ENCODE measurements around the gene DUSP1.

Gene DUSP1

DNA sequence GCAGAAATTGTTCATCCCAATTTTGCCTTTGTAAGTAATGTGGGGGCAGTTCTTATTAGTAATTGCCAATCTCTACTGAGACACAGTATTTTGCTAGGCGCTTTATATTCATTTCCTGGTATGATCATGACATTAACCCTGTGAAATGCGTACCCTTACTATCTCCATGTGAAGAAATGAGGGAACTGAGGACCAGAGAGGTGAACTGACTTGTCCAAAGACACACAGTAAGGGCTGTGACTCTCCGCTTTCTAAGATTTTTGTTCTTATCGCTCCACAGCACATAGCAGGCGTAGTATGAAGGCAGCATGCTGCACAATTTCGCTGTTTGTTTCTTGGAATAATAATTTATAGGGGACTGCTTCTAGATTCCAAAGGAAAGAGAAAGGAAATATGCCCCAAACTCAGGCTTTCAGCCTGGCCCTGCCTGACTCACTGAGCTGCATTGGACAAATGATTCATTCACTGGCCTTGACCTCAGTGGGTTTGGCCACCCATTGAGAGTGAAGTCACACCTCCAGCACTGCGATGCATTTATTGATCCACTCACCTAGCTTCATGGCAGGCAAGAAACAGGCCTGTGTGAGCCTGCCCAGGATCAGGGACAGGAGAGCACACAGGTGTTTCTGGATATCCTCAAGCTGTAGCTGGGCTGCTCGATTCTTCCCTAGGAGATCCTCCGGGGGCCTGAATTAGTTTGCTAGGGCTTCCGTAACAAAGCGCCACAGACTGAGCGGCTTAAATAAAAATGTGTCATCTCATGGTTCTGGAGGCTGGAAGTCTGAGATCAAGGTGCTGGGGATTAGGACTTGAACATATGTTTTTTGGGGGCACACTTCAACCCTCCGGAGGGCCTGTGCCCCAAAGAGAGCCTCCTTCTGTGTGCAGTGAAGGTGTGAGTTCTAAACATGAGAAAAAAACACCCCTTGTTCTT is 7.2 kb upstream of the DUSP1 start:
- DNase-seq, result no peak

DNA sequence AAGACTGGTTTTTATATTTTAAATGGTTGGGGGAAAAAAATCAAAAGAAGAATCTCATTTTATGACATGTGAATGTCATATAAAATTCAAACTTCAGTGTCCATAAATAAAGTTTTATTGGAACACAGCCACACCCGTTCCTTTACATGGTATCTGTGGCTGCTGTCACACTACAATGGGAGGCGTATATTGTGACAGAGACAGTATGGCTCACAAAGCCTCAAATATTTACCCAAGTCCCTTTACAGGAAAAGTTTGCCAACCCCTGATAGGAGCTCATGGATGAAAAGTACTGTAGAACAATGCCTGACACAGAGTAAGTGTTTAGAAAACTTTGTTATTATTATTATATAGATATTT is 5.2 kb upstream of the DUSP1 start:
- no peak for DNase-seq

GRCh38 chr5:172775326-172776234 is 4.6 kb upstream of the DUSP1 start:
- no peak for DNase-seq

GRCh38 chr5:172774561-172775315 is 3.7 kb upstream of the DUSP1 start:
- DNase-seq, result no peak

DNA sequence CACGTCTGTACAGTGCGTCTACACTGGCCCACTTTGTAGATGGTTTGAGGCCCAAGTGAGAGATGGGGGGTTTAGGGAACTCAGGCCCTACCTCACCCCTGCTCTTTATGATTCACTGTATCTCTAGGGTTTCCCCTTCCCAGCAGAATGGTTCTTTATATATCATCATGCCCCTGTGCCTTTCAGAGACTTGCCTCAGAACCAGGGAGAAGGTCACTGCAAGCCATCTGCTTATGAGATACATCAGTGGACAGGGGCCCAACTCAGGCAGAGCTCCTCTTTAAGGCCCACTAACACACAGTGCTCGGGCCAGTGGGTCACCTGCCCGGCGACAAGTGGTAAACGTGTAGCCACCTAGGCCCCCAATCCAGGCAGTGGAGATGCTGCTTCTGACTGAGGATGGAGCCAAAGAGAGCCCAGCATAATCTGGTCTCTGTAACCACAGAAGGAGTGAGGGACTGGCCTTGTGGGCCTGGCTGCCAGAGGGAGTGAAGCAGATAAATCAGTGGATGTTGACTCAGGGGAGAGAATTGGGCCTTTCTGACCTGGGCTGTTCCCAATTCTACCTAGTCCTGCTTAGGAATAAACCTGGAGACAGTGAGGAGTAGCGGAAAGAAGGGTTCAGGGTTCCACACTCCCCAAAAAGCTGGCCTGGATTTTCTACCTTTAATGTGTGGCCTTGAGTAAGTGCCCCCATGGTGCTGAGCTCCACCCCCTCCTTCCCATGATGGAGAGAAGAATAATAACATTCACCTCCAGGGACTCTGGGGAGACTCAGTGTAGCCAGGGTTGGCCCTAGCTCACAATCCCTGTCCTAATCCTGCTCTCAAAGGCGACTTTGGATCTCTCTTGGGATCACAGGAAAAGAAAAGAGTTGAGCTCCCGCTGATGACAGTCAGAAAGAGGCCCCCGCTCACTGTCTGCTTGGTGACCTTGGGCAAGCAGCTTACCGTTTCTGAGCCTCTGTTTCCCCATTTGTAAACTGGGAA is 2.8 kb upstream of the DUSP1 start:
- no peak for DNase-seq

GRCh38 chr5:172772112-172772906 is 1.3 kb upstream of the DUSP1 start:
- peak; percentile 80 for DNase-seq

- DNase-seq, result no peak
Observed at GRCh38 chr5:172771439-172772111, 580 bp upstream of the DUSP1 start.

DNA sequence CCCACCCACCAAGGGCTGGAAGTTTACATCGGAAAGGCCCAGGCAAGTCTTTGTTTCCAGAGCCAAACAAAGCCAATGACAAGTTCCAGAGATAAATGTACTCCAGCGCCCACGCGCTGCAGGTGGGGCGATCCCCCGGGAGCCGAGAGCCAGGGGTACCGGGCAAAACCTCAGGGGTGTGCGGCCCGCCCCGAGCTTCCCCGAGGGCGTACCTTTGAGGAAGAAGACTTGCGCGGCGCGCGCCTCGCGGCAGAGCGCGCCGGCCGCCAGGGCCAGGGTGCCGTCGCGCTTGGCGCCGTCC is 671 bp downstream of the DUSP1 start:
- peak; percentile 15 for DNase-seq

- peak; percentile 16 for DNase-seq
Observed at GRCh38 chr5:172769616-172770373, 1.2 kb downstream of the DUSP1 start.

DNA sequence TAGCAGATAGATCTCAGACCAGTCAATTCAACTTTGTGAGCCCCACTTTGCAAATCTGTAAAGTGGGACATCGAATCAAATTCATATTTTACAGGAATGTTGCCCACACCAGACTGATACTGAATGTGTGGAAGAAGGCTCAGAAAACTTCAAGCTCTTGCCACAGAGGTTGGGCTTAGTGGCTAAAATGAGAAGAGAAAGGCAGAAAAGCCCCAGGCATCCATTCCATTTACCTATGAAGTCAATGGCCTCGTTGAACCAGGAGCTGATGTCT is 1.7 kb downstream of the DUSP1 start:
- no peak for DNase-seq

DNA sequence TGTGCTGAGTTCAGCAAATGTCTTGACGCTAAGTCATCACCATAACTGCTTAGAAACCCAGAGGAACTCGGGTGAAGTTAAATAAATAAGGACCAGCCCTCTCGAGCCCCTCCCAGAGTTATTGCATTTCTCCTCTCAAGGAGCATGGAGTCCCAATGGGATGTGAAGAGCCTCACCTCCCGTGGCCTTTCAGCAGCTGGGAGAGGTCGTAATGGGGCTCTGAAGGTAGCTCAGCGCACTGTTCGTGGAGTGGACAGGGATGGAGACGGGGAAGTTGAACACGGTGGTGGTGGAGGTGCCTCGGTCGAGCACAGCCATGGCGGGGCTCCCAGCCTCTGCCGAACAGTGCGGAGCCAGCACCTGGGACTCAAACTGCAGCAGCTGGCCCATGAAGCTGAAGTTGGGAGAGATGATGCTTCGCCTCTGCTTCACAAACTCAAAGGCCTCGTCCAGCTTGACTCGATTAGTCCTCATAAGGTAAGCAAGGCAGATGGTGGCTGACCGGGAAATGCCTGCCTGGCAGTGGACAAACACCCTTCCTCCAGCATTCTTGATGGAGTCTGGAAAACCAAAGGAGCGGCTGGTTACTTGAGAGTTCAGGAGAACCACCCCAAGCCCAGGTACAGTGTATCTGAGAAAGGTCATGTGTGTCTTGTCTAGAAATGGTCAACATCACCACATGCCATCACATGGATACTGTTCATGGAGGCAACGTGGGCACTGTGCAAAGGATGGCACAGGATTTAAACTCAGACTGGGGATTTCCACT is 2.2 kb downstream of the DUSP1 start:
- DNase-seq, result peak; percentile 34

- DNase-seq, result no peak
Observed at GRCh38 chr5:172768098-172768572, 2.9 kb downstream of the DUSP1 start.

DNA sequence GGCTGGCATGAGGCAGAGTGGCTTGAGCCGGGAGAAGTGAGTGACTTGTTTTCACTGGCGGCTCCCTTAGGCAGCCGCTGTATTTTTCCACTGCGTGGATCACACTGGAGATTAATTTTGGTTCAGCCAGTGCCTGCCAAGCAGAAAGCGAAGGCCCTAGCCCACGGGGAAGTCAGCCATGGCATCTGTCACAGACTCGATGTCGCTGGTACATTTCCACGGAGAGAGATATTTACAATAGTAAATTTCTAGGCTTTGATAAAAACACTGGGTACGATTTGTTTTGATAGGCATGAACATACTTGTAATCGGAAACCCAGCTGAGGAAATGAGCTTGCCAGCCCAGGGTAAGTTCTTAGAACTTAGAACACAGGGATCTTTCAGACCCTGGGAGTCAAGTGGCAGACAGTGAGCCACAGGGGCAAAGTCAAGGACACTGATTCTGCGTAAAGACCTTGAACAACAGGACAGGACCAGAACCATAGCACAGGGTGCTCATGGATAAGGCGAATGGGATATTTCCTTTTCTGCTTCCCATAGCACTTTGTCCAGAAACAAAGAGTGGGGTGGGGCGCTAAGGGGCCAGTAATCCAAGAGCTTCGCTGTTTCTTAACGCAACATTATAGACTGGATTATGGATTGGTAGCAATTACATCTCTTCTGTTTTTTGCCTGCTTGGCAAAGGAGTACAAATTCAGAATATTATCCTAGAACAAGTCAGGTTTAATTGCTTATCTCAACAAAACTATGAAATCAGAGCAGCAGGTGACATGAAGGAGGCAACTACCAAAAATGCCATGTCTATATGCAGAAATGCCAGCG is 4.5 kb downstream of the DUSP1 start:
- peak; percentile 35 for DNase-seq

GRCh38 chr5:172765766-172766286 is 5.2 kb downstream of the DUSP1 start:
- no peak for DNase-seq

GRCh38 chr5:172764861-172765765 is 5.9 kb downstream of the DUSP1 start:
- DNase-seq, result peak; percentile 95

DNA sequence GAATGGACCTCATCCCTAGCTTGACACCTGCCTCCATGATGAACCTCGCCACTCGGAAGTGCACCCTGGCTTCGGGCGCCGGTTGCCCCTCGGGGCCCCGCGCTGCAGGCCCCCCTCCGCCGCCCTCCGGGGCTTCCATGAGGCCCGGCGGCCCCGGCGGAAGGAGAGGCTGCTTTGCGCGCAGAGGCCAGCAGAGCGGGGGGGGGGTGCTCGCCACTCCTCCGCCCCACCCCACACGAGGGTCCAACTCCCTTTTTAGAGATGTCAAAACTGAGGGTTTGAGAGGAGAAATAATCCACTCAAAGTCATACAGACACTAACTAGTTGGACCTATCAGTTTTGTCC is 7.9 kb downstream of the DUSP1 start:
- DNase-seq, result no peak

All from T-helper 9 cell (primary cell).